ENCODE data around the gene CACNA1F. TPM values are rescaled to one million over a fixed set of nuclear protein-coding genes. Genes with fewer than 3 reads are reported as not detected.

Gene CACNA1F
- total RNA-seq, 2 donors from 2014 or later: 0.14 TPM; not detected in 1

DNA sequence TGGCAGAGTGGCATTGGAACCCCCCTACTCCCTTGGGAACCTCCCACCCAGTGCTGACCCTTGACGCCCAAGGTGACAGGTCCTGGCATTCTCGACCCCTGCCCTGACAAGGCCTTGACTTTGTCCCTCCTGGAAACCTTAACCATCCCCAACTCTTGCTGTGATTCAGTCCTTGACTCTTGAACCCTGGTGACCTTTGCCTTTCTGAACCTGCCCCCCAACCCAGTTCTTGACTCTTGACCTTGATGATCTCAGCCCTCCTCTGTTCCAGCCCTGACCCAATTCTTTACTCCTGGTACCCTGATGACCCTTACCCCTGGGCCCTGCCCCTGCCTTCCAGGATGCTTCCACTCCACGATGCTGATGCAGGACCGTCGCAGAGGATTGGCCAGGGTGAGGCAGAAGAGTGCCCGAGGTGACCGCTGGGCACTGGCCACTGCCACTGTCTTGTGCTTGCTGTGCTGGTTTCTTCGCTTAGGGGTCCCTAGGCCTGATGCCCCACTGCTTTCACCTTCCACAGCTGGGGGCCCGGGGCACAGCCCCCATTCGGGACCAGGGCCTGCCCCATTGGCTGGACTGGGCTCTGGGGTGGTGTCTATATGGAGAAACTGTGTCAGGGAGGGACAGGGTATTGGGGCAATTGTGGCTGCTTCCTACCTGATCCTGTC is 1.7 kb downstream of the CACNA1F start:
- Mint-ChIP-seq H3K27me3 (peaks cover 0 to 2% of the 10 kb centered on the region in 2 donors), H3K9me3 (no peaks in the 10 kb centered on the region), H3K4me1 (ENCODE audit: low read depth in 2 of 2) (peaks cover 9 to 10% of the 10 kb centered on the region in 2 donors), H3K27ac (peak overlapping the region; percentile 64 to 87), H3K36me3 (no peaks in the 10 kb centered on the region), H3K4me3 (peak overlapping the region; percentile 67)
- DNase-seq (ENCODE audit: low spot score): no peak
- ATAC-seq: no peak

DNA sequence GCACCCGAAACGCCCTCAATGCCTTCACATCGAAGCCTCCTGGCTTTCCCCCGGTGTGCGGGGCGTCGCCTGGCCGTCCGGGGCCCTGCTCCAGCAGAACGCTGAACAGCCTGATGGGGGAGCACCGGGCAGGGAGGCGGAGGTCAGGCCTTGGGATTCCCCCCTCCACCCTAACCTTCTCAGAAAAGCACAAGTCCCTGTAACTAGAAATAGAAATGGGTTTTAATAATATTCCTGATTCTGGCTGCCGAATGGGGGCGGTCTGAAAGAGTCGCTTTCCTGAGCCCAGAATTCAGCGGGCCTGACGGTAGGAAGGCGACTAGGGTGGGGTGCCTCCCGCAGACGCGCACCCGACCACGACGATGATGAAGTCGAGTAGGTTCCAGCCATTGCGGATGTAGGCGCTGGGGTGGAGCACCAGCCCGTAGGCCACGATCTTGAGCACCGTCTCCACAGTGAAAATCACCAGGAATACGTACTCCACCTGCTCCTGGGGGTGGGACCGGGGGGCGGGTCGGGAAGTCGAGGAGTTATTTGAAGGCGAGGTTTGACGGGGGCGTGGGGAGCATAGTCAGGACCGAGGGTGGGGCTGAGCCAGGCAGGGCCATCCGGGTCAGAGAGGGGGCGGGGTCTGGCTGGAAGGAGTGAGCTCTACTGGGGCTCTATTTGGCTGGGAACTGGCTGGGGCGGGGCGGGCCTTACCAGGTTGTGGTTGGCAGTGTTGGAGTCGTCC is 2.5 kb downstream of the CACNA1F start:
- H3K27me3 Mint-ChIP-seq: peaks cover 0 to 3% of the 10 kb centered on the region in 2 donors
- no peaks in the 10 kb centered on the region for H3K9me3 Mint-ChIP-seq
- peak overlapping the region; percentile 67 for H3K4me3 Mint-ChIP-seq
- H3K27ac Mint-ChIP-seq: peak overlapping the region; percentile 64 to 87
- H3K4me1 Mint-ChIP-seq (ENCODE audit: low read depth in 2 of 2): peaks cover 7 to 10% of the 10 kb centered on the region in 2 donors
- DNase-seq (ENCODE audit: low spot score) (no peak), ATAC-seq (peak; percentile 81)
- H3K36me3 Mint-ChIP-seq: no peaks in the 10 kb centered on the region

GRCh38 chrX:49228185-49228584 is 5.0 kb downstream of the CACNA1F start:
- Mint-ChIP-seq H3K9me3 (no peaks in the 10 kb centered on the region), H3K36me3 (no peaks in the 10 kb centered on the region), H3K27ac (no peak overlapping the region), H3K4me3 (no peak overlapping the region), H3K27me3 (peaks cover 0 to 14% of the 10 kb centered on the region in 2 donors), H3K4me1 (ENCODE audit: low read depth in 2 of 2) (peaks cover 0 to 6% of the 10 kb centered on the region in 2 donors)
- ATAC-seq (no peak), DNase-seq (ENCODE audit: low spot score) (no peak)

GRCh38 chrX:49227726-49228125 is 5.4 kb downstream of the CACNA1F start:
- H3K4me1 Mint-ChIP-seq (ENCODE audit: low read depth in 2 of 2): peaks cover 0 to 8% of the 10 kb centered on the region in 2 donors
- peaks cover 0 to 18% of the 10 kb centered on the region in 2 donors for H3K27me3 Mint-ChIP-seq
- ATAC-seq (no peak), DNase-seq (ENCODE audit: low spot score) (no peak)
- no peaks in the 10 kb centered on the region for H3K36me3 Mint-ChIP-seq
- no peak overlapping the region for H3K27ac Mint-ChIP-seq
- no peaks in the 10 kb centered on the region for H3K9me3 Mint-ChIP-seq
- no peak overlapping the region for H3K4me3 Mint-ChIP-seq

GRCh38 chrX:49226946-49227345 is 6.2 kb downstream of the CACNA1F start:
- no peaks in the 10 kb centered on the region for H3K36me3 Mint-ChIP-seq
- ATAC-seq (no peak), DNase-seq (ENCODE audit: low spot score) (no peak)
- peaks cover 0 to 19% of the 10 kb centered on the region in 2 donors for H3K27me3 Mint-ChIP-seq
- H3K4me1 Mint-ChIP-seq (ENCODE audit: low read depth in 2 of 2): peaks cover 0 to 10% of the 10 kb centered on the region in 2 donors
- no peak overlapping the region for H3K4me3 Mint-ChIP-seq
- H3K9me3 Mint-ChIP-seq: no peaks in the 10 kb centered on the region
- H3K27ac Mint-ChIP-seq: no peak overlapping the region

GRCh38 chrX:49225858-49226257 is 7.3 kb downstream of the CACNA1F start:
- H3K36me3 Mint-ChIP-seq: no peaks in the 10 kb centered on the region
- no peak overlapping the region for H3K4me3 Mint-ChIP-seq
- peaks cover 0 to 5% of the 10 kb centered on the region in 2 donors for H3K4me1 Mint-ChIP-seq (ENCODE audit: low read depth in 2 of 2)
- no peaks in the 10 kb centered on the region for H3K9me3 Mint-ChIP-seq
- H3K27ac Mint-ChIP-seq: no peak overlapping the region
- no peak for ATAC-seq
- DNase-seq (ENCODE audit: low spot score): no peak
- H3K27me3 Mint-ChIP-seq: peaks cover 0 to 18% of the 10 kb centered on the region in 2 donors

DNA sequence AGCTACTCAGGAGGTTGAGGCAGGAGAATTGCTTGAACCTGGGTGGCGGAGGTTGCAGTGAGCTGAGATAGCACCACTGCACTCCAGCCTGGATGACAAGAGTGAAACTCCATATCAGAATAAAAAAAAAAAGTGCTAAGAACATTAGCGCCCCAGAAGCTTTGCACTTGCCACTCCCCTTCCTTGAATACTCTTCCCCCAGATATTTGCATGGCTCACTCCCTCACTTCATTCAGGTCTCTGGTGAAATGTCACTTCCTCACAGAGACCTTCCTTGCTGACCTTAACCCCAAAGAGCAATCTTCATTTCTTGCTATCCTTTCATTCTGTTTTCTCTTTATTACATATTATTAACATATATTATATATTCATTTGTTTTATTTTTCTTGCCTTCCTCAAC is 11.3 kb downstream of the CACNA1F start:
- Mint-ChIP-seq H3K36me3 (no peaks in the 10 kb centered on the region), H3K4me3 (no peak overlapping the region), H3K4me1 (ENCODE audit: low read depth in 2 of 2) (peaks cover 0 to 5% of the 10 kb centered on the region in 2 donors), H3K27ac (no peak overlapping the region), H3K9me3 (no peaks in the 10 kb centered on the region), H3K27me3 (peaks cover 0 to 18% of the 10 kb centered on the region in 2 donors)
- DNase-seq (ENCODE audit: low spot score) (no peak), ATAC-seq (no peak)

DNA sequence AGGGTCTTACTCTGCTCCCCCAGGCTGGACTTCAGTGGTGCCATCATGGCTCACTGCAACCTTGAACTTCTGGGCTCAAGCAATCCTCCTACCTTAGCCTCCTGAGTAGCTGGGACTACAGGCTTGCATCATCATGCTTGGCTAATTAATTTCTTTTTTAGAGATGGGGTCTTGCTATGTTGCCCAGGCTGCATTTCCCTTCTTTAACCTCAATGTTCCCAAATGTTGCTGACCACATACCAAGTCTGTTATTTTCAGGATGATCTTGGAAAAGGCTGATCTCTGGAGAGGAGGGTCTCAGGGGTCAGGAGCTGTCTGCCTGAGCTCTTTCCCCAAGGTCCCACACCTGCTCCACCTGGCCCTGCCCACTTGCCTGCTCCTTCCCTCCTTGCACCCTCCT is 13.0 kb downstream of the CACNA1F start:
- Mint-ChIP-seq H3K4me3 (no peak overlapping the region), H3K27ac (no peak overlapping the region), H3K9me3 (no peaks in the 10 kb centered on the region), H3K36me3 (no peaks in the 10 kb centered on the region), H3K27me3 (peaks cover 0 to 15% of the 10 kb centered on the region in 2 donors), H3K4me1 (ENCODE audit: low read depth in 2 of 2) (peaks cover 0 to 5% of the 10 kb centered on the region in 2 donors)
- ATAC-seq (no peak), DNase-seq (ENCODE audit: low spot score) (no peak)

GRCh38 chrX:49214996-49215526 is 18.1 kb downstream of the CACNA1F start:
- Mint-ChIP-seq H3K36me3 (no peaks in the 10 kb centered on the region), H3K4me1 (ENCODE audit: low read depth in 2 of 2) (no peaks in the 10 kb centered on the region), H3K4me3 (no peak overlapping the region), H3K9me3 (peaks cover 5% of the 10 kb centered on the region), H3K27me3 (peaks cover 0 to 3% of the 10 kb centered on the region in 2 donors), H3K27ac (no peak overlapping the region)
- ATAC-seq (no peak), DNase-seq (ENCODE audit: low spot score) (peak; percentile 47)

DNA sequence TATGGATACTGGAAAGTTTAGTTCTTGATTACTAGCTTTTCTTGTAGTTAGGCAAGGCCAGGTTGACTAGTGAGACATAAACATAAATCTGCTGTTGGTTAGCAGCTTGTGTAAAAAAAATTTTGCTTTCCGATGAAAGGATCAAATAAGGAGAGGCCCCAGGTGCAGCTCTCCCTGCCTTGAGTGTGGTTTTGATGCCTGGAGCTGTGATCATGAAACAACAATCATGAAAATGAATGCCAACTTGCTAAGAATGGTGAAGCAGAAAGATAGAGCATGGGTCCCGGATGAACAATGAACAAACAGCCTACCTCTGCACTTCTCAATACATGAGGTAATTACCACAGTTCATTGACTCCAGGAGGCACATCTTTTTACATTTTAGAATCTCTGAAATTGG is 18.7 kb downstream of the CACNA1F start:
- H3K27me3 Mint-ChIP-seq: peaks cover 0 to 3% of the 10 kb centered on the region in 2 donors
- H3K4me1 Mint-ChIP-seq (ENCODE audit: low read depth in 2 of 2): no peaks in the 10 kb centered on the region
- no peaks in the 10 kb centered on the region for H3K36me3 Mint-ChIP-seq
- H3K4me3 Mint-ChIP-seq: no peak overlapping the region
- ATAC-seq (no peak), DNase-seq (ENCODE audit: low spot score) (peak; percentile 2)
- peaks cover 5% of the 10 kb centered on the region for H3K9me3 Mint-ChIP-seq
- H3K27ac Mint-ChIP-seq: no peak overlapping the region

DNA sequence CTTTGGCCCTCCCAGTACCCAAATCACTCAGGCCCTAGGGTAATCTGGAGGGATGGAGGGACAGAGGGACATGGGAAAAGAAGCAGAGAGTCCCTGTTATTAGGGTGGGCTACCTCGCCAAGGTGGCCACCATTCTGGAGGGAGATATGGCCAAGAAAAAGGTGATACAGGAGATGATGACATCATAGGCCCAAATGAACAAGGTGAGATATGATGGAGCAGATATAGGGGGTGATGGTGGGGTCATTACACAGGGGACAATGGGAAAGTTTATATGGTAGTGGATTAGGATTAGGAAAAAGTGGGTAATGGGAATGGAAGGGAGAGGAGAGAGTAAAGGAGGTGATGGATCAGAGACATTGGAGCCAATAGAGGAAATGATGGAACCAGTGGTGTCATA is 20.3 kb downstream of the CACNA1F start:
- ATAC-seq (no peak), DNase-seq (ENCODE audit: low spot score) (no peak)
- H3K4me1 Mint-ChIP-seq (ENCODE audit: low read depth in 2 of 2): no peaks in the 10 kb centered on the region
- no peak overlapping the region for H3K4me3 Mint-ChIP-seq
- H3K27me3 Mint-ChIP-seq: peaks cover 0 to 3% of the 10 kb centered on the region in 2 donors
- no peaks in the 10 kb centered on the region for H3K36me3 Mint-ChIP-seq
- H3K27ac Mint-ChIP-seq: no peak overlapping the region
- peaks cover 5% of the 10 kb centered on the region for H3K9me3 Mint-ChIP-seq

- Mint-ChIP-seq H3K27me3 (peaks cover 0 to 3% of the 10 kb centered on the region in 2 donors), H3K36me3 (no peaks in the 10 kb centered on the region), H3K4me1 (ENCODE audit: low read depth in 2 of 2) (no peaks in the 10 kb centered on the region), H3K27ac (no peak overlapping the region), H3K9me3 (peaks cover 5% of the 10 kb centered on the region), H3K4me3 (no peak overlapping the region)
- DNase-seq (ENCODE audit: low spot score): no peak
- no peak for ATAC-seq
Measured at GRCh38 chrX:49212209-49212608, 20.9 kb downstream of the CACNA1F start.

- no peak overlapping the region for H3K27ac Mint-ChIP-seq
- no peak overlapping the region for H3K4me3 Mint-ChIP-seq
- ATAC-seq (no peak), DNase-seq (ENCODE audit: low spot score) (no peak)
- H3K36me3 Mint-ChIP-seq: no peaks in the 10 kb centered on the region
- no peaks in the 10 kb centered on the region for H3K4me1 Mint-ChIP-seq (ENCODE audit: low read depth in 2 of 2)
- H3K9me3 Mint-ChIP-seq: peaks cover 5% of the 10 kb centered on the region
- H3K27me3 Mint-ChIP-seq: peaks cover 0 to 3% of the 10 kb centered on the region in 2 donors
Measured at GRCh38 chrX:49211074-49211473, 22.1 kb downstream of the CACNA1F start.

DNA sequence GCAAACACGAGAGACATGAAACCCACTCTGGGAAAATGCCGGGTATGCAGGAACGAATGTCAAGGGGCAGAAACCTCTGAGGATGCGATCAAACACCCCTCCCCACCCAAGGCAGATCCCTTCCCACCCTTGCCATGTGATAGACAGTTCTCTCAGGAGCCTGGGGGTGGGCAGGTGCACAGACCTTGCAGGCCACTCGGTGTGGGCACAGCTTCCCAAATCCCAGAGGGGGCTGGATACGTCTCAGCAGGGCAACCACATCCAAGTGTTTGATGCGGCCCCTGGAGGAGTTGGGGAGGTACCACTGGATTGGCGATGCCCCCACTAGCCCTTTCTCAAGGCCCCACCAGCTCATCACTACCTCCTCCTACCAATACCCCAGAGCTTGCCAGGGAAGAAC is 22.7 kb downstream of the CACNA1F start:
- peaks cover 5% of the 10 kb centered on the region for H3K9me3 Mint-ChIP-seq
- no peaks in the 10 kb centered on the region for H3K4me1 Mint-ChIP-seq (ENCODE audit: low read depth in 2 of 2)
- DNase-seq (ENCODE audit: low spot score): no peak
- no peak overlapping the region for H3K27ac Mint-ChIP-seq
- H3K4me3 Mint-ChIP-seq: no peak overlapping the region
- ATAC-seq: no peak
- no peaks in the 10 kb centered on the region for H3K36me3 Mint-ChIP-seq
- H3K27me3 Mint-ChIP-seq: peaks cover 0 to 3% of the 10 kb centered on the region in 2 donors
